HG03103 (cell line): ENCODE data around the gene RTP3.

Experiments
- ATAC-seq: cut with Tn5 transposase; IDR thresholded peaks from one replicate; pipeline ENCODE4 v1.9.1; 2021; ENCODE audit warnings: low read depth; ENCODE audit not compliant: unreplicated experiment

The RTP3 gene

DNA sequence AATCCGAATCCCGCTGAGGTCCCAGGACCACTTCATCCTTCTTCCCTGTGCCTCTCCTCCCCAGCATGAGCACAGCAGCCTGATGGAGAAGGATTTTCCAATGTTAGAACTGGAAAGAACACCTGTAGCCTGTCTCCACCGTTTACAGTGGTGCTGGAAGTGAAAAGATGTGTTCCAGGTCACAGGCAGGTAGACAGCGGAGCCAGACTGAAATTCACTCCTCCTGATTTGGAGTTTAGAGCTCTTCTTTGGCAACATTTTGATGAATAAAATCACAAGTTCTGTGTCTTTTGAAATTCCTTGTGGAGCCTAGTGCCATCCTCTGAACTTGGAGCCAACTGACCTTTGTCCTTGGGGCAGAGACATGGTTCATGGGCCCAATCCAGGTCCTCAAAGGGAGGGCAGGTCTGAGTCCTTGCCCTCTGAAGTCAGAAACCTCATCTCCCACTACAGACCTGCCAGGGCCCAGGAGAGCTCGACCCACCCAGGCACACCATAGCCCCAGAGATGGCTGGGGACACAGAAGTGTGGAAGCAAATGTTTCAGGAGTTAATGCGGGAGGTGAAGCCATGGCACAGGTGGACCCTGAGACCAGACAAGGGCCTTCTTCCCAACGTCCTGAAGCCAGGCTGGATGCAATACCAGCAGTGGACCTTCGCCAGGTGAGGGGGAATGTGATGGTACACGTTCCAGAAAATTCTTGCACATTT, at the start of gene RTP3:
Gene RTP3, plus strand, starts transcription at position 421 of the 710 bp plus-strand sequence. Its CDS starts 87 bp downstream, at position 508.
- no peak for ATAC-seq

DNA sequence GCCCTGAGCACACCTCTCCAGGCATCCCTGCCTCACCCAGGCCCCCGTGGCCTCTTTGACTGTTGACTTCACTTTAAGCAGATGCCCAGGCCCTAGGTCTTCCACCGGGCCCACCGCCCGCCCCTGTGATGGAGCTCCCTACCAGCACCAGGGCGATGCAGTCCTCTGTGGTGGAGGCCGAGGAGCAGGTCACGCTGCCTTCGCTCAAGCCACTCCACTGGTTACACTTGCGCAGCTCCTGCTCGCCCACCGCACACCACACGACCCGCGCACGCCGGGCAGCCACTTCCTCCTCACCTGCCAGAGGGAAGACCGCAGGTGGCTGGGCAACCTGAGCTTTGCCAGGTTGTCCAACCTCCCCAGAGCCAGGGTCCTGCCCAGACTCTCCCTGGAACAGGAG, 49.1 kb upstream of the RTP3 start:
- ATAC-seq = no peak

DNA sequence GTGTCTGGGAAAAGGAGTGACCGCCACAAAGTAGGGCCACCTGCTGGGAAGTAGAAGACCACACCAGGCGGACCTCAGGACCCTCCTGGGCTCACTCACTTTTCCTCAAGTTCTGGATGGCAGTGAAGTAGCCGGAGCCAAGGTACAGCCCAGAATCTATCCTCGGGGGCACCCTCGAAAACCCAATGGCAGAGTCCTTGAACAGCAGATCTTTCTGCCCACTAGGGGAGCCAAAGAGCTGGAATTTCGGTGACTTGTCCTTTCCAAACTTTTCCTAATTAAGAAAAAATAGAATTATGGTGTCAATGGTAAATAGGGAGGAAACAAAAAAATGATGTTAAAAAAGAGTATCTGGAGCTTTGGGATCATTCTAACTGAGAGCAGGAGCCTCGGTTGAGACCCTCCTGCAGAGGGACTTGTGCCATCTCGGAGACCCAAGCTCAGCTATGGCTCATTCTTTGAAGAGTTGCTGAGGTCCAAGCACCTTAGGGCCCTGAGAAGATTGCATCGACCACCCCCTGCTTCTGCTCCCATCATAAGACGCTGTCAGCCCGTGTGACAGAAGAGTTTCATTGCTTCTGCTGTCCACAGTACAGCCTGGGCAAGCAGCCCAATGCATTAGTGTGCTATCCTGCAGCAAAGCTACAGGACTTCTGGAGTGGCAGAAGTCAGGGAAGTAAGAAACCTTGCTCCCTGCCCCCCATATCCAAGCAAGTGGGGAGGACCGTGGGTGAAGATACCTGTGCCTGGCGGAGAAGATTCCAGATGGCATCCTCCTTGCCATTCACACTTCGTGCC, 47.8 kb upstream of the RTP3 start:
- ATAC-seq = no peak

DNA sequence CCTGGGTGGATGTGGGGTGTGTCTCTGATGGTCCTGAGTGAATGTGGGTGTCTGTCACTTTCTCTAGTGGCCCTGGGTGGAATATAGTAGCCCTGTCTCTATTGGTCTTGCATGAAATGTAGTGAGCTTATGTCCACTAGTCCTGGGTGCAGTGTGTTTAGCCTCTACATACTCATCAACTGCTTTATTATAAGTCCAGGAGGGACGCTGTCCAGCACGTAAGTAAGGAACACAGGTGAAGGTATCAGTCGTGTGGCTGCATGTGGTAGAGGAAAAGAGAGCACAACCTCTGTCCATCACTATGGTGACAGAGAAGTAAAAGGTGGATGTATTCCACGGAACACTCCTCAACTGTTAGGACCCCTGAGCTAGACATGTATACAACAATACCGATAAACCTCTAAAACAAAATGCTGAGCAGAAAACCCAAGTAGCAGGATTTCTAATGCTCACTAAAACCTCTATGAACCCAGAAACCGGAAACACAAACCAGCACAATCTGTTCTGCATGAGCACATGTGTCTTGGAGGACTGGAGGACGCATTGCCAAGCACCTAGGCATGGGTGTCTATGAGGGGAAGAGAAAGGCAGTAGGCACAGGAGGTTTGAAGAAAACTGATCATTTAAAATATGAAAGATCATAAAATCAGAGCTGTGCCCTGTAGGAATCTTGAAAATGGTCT, 44.1 kb upstream of the RTP3 start:
- no peak for ATAC-seq

DNA sequence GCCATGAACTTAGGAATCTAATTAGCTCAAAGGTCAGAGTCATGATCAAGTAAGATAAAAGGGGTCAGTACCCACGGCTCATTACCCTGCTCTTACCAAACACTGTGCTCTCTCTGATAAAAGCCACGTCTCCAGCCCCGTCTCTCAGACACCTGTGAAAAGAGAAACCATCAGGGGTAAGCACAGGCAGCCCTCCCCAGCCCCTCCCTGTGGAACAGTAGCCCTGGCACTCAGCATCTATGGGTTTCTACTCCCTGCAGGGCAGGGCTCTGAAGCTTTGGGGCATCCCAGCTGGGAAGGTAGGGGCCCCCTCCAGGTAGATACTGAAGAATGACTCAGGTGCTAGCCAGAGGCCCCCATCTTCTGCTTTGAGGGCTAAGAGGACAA, 43.6 kb upstream of the RTP3 start:
- no peak for ATAC-seq

DNA sequence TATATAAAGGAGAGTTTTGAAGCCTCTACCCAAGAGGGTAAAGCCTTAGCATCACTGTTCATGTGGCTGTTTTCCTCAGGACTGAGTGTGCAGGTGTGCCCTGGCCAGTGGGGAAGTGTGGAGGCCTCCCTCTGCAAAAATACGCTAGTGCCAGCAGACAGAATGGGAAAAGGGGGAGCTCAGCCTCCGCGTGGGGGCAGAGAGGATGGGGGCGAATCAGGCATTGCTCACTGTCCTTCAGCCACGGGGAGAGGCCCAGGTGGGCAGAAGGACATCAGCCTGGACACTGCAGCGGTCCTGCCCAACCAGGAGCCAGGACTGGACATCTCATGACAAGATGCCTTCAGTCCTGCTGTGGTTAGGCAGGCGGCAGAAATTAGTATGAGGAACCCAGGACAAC, 43.2 kb upstream of the RTP3 start:
- no peak for ATAC-seq

DNA sequence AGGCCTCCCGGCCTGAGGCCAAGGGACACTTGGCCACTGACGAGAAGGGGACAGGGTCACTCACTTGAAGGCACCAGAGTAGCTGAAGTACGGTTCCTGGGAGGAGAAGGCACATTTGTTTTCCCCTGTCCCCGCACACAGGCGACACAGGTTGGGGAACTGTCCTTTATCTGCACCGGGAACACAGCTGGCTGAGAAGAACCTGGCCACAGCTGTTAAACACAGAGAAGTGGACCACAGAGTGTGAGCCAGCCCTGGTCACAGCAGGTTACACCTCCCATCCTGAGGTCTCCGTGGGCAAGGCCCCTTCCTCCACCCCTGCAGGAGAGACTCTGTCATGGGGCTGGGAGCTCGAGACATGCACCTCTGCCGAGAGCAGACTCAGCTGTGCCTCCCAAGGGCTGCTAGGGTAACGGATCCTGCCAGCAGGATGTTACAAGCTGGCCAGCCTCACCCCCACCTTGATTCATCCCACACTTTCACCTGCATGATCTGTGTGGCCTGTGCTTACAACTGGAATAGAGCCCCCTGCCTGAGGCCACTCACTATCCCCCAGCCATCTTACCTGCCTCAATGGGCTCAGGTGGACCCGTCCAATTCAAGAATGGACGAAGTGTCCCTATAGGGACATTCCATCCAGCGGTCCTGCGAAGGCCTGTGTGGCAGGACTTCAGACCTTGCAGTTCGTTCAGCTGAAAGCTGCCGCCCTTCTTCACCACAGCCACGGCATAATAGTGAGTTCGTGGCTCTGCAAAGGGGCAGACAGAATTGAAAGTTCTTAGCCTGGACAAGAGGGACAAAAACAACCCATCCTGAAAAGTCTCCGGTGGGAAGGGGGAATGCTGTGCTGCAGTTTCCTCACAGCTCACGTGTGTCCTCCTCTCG, 42.3 kb upstream of the RTP3 start:
- no peak for ATAC-seq

DNA sequence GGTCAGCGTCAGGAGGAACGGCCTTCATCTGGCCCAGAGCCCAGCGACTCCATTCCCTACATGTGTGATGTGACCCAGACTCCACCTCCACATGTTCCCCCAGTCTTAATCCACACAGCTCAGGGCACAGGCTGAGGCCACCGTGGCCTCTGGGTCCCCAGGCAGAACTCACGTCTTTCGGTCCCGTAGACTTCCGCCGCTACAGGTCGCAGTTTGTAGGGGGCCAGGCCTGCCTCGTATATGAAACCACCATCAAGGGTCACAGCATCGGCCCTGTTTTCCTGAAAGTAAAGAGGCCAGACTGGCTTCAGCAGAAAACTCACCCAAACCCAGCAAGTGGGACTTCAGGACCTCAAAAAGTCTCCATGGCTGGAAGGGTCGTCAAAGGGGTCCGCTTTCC, 41.7 kb upstream of the RTP3 start:
- no peak for ATAC-seq

DNA sequence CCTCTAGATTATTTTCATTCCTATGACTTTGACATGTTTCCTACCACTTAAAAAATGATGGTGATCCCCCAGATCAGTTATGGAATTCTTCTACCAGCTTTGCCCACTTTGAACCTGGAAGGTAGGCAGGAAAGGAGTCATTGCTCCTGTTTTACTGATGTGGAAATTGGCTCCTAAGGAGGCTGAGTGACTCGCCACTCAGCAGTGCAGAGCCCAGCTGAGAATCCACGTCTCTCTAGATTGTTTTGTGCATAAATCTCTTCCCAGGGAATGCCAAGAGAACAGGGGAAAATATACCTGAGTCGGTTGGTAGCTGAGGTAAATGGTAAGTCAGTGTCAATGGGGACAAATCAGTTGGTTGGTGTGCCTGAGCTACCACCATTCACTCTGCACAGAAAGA, 37.7 kb upstream of the RTP3 start:
- no peak for ATAC-seq

DNA sequence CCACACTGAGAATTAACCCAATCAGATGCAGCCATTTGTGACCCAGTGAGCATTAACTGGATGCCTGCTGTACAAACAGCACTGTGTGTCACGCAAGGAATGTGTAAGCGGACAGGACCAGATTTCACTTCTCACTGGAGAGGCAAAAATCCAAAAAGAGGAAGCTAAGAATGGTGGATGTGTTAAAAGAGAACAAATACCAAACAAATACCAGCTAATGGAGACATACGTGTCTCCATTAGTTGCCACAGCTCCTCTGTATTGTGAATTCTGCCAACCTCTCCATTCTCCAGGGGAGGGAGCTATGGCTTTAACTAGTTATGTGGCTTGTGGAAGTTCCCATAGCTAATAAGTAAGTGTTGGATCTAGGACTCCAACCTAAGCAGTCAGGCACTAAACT, 35.7 kb upstream of the RTP3 start:
- ATAC-seq = no peak

DNA sequence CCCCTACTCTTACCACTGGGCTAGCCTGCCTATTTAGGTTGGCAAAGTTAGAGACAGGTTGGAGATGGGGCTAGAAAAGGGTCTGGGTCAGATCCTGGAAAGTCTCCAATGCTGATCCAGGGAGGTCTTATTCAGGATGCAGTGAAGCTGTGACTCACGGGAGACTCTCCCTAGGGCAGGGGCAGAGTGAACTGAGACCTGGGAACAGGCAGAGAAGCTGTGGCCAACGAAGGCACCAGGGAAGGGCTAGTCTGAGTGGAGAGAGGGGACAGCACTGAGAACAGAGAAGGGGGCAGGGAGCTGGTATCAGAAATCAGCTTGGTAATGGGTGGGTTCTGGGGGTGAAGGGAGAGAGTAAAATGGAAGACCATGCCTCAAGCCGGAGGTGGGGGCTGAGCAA, 35.3 kb upstream of the RTP3 start:
- no peak for ATAC-seq

DNA sequence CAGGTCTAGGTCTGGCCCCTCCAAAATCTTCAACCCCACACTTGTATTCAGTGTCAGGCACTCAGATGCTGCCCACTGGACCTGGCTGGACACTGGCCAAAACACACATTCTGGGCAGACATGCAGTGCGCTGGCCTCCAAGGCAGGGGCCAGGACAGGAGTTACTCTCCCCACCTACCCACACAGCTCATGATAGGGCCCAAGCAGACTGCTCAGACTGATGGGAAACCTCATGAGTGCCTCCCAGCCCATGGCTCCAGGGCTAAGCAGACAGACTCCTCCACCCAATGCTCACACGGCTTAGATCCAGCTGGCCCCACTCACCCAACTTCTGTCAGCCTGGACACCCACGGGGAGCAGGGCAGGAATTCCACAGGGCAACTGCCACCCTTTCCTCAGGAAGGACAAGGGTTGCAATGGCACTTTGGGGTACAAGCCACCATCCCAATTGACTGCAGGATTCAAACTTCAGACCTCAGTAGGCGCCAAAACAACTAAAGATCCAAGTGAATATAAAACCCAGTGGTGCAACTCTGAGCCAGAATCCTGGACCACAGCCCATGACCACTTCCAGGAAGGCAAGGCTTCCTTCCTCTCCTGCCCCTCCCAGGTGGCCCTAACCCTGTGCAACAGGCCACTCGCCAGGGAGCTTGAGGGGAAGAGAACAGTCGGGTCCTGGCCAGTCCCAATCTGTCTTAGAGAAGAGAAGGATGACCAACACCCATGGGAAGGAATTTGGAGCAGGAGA, 34.5 kb upstream of the RTP3 start:
- no peak for ATAC-seq

DNA sequence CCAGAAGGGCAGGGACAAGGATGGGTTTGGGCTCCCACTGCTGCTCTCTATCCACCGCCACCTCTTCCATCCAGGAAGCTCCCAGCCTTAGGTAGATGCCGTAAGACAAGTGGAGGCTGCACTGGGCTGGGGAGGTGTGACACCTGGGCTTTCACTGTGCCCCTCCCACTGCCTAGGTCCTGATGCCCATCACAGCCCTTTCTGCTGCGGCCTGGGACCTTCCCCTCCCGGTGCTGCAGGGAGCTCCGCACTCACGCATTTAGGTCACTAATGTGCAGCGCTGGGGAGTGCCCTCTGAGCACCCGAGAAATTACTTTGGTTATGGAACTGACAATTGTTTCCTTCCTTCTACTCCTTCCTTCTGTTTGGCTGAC, 33.9 kb upstream of the RTP3 start:
- no peak for ATAC-seq

DNA sequence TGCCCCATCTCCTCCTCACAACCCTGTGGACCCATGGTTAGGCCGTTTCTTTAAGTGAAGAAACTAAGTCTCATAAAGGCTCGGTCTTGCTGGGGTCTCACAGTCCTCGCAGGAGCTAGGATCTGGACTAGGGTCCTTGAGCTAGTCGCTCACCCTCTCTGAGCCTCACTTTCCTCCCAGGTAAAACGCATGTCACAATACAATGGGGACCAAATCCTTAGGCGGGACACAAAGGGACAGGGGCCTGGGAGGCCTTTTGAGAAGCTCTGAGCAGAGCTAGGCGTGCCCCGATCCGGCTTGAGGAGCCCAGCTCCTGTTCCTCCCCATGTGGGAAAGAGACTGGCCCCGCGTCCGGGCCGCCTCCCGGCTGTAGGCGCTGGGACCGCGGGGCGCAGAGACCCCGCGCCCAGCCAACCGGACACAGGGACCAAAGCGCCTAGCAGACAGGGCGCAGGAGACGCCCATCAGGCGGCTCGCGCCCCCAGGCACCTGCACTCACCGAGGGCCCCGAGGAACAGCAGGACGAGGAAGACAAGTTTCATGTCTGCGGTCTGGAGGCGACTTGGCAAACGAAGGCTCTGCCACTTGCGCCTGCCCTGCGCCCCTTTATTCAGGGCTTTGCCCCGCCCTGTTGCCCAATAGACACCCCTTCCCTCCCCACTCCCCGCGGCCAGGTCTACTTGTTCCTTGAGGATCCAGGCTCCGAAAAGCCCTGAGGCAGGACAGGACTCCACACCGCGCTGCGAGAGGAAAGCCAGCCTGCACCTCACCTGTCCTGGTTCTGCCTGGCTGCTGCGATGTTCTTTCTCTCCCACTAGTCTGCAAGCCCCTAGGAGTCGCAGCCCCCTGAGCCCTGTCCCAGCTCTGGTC, 33.2 kb upstream of the RTP3 start, which contains the start of gene LTF:
Gene LTF, minus strand, starts transcription at position 580 of the 870 bp plus-strand sequence. Its CDS starts 38 bp downstream, at position 542.
- ATAC-seq = no peak

DNA sequence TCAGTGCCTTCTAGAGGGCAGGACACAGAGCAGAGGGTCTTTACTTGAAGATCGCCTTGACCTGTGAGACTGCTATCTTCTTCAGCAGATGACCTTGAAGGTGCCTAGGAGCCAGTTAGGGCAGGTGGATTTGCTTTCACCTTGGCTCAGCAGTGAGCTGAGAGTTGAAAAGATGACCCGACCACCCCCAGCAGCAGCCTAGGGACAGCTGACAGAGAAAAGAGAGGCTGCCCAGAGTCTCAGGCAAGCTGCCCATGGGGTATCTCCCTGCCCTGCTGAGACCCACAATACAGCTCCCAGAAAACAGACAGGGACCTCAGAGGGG, 32.6 kb upstream of the RTP3 start:
- ATAC-seq = no peak

DNA sequence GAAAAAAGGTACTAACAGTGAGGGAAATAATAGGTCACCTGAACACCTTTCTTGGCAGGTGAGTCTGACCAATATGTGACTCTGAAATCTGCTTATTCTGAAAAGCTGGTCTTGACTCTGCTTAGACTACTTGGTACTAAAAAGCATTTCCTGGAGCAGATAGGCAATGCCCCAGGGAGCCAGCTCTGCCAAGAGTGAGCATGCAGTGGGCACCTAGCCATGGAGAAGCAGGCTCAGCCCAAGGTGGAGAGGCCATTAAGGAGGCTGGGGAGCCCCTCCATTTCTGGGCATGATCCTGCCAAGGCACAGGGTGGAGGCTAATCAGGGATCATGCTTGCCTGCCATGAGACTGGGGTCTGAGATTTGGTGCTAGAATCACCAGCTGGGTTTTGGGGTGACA, 31.5 kb upstream of the RTP3 start:
- ATAC-seq = no peak

DNA sequence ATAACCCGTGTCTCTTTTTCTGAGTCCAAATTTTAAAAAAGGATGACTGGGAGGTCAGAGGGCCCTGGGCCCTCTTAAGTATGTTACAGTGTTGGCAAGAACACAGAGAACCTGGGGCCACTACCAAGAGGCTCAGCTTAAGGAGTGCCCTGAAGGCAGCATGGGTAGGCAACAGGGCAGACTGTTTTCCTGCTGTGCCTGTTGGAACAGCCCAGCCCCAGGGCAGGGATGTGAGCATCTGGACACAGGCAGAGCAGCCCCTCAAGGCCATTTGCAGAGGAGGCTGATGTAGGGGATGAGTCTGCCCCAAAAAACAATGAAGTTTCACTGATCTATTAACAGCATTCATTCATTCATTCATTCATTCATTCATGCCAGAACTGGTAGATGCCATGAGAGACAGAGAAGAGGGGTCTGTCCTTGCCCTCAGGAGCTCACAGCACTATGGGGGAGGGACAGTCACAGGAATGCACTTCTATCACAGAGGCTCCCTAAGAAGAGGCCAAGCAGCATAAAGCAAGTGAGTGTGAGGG, 30.8 kb upstream of the RTP3 start:
- no peak for ATAC-seq

DNA sequence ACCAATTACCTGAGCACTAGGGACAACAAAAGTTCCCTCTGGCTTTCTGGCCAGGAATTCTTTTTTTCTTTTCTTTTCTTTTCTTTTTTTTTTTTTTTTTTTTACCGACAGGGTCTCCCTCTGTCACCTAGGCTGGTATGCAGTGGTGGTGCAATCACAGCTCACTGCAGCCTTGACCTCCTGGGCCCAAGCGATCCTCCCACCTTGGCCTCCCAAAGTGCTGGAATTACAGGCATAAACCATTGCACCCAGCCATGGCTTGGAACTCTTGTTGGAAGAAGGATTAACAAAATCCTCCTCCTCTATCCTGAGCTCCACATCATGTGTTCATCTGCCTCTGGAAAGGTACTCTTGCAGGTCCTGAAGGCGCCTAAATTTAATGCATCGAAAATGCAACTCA, 30.2 kb upstream of the RTP3 start:
- ATAC-seq = no peak
